T-helper 1 cell (primary cell): ENCODE data around the gene RSPH10B.
A peak's percentile ranks its signal among the peaks of the same experiment; 100 is the strongest.
"Not testable (repeated sequence)": the region's sequence is repeated elsewhere in the genome, so short reads cannot be mapped to it uniquely, and the experiment has no call there.

Source experiments
- DNase-seq, 5 donors: peaks; one replicate each; pipeline ENCODE4 v3.0.0-alpha.2; 2012 to 2020

Gene RSPH10B

GRCh38 chr7:5926263-5926870, 44.1 kb downstream of the RSPH10B start:
- DNase-seq, result not testable (repeated sequence)

DNA sequence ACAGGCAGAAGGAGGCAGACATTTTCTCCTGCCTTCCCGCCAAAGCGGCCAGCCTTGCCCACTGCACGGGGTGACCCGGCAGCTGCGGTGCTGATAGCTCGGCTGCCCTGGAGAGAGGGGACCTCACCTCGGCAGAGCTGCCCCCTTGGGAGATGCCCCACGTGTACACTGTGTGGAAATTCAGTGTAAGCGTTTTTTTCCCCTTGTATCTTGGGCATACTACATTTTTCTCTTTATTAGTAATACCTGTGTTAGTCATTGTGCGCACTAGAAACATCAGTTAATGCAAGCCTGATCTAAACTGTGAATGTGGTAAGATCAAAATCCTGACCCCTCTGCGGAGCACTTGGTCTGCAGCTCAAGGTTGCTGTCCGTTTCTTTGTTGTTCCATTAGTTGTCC, 45.9 kb downstream of the RSPH10B start:
- not testable (repeated sequence) for DNase-seq

GRCh38 chr7:5924180-5924579, 46.3 kb downstream of the RSPH10B start:
- not testable (repeated sequence) for DNase-seq

GRCh38 chr7:5916529-5916928, 54.0 kb downstream of the RSPH10B start:
- not testable (repeated sequence) for DNase-seq

- DNase-seq, result not testable (repeated sequence)
These were observed 61.7 kb downstream of the RSPH10B start for GRCh38 chr7:5908835-5909234.

GRCh38 chr7:5904726-5905125, 65.8 kb downstream of the RSPH10B start:
- not testable (repeated sequence) for DNase-seq

GRCh38 chr7:5903002-5903401, 67.5 kb downstream of the RSPH10B start:
- DNase-seq, result not testable (repeated sequence)

DNA sequence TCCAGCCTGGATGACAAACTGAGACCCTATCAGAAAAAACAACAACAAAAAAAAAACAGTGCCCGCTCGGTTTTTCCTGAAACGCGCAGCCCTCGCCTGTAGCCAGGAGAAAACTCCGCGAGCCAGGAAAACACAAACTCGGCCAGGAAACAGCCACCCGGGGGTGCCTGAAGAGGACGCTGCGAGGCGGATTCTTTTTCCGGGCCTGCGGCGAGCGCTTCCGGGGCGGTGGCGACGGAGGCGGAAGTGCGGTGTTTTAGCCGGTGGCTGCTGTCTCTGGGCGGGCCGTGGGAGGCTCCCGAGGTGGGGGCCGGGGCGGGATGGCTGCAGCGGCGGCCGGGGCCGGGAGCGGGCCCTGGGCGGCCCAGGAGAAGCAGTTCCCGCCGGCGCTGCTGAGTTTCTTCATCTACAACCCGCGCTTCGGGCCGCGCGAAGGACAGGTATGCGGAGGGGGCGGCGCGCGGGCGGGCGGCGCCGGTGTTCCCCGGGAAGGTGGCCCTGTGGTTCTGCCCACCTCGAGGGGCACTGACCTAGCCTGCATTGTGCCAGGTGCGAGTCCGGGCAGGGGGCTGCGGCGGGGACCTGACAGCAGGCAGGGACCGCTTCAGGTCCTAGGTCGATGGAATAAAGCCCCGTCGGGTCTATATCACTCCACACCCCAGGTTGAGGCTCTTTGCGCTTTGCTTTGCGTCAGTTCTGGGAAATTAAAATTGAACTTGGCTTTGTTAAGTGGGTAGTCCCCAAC, 71.8 kb downstream of the RSPH10B start, which contains the start of gene CCZ1:
Gene CCZ1, plus strand, starts transcription at position 254 of the 745 bp plus-strand sequence. Its CDS starts 67 bp downstream, at position 321.
- DNase-seq, result peak; percentile 48 to 77 (median 65)

- not testable (repeated sequence) for DNase-seq
These were observed 73.0 kb downstream of the RSPH10B start for GRCh38 chr7:5897369-5897919.

DNA sequence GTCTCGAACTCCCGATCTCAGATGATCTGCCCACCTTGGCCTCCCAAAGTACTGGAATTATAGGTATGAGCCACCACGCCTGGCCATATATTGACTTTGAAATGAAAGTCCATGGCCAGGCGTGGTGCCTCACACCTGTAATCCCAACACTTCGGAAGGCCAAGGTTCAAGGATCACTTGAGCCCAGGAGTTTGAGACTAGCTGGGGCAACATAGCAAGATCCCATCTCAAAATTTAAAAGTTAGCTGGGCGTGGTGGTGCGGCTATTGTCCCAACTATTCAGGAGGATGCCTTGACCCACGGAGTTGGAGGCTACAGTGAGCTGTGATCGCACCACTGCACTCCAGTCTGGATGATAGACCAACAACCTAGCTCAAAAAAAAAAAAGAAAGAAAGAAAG, 78.0 kb downstream of the RSPH10B start:
- no peak for DNase-seq

DNA sequence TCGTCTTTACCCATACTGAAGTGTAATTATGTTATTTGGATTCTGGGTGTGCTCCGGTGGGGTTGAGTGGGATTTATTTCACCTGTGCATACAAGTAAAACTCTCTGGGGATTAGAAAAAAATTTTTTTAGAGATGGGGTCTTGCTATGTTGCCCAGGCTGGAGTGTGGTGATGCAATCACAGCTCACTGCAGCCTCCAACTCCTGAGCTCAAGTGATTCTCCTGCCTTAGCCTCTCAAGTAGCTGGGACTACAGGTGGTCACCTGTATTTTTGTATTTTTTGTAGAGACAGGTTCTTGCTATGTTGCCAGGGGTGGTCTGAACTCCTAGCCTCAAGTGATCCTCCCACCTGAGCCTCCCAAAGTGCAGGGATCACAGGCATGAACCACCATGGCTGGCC, 80.2 kb downstream of the RSPH10B start:
- not testable (repeated sequence) for DNase-seq

DNA sequence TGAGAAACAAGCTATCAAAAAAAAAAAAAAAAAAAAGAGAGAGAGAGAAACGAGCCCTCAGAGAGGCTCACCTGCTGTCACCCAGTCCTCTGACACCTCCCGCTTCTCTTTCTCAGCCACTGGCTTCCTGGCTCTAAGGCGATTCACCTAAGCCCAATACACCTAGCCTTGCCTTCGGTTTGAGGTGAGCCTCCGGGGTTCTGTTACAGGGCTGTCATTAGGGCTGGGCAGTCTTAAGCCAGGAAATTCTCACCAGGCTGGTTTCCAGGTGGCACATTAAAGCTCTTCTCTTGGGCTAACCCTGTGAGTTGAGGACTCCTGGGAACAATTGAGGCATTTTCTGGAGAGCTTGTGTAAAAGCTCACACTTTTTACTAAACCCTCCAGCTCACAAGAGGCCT, 82.5 kb downstream of the RSPH10B start:
- DNase-seq, result not testable (repeated sequence)

DNA sequence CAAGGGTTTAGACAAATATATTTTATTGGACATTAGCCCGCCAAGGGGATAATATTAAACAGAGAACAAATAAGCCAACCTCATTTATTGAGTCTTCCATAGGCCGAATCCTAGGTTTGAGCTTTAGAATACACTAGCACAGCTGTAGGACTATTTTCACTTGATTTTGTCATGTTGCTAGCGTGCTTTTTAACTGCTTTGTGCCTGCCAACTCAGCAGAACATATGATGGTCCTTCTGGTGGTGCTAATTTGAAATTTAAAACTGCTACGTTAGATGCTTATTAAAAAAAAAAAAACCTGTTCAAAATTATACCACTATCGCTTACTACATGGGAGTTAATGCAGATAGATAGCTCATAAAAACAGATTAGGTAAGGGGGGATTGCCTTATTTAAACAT, 86.1 kb downstream of the RSPH10B start:
- DNase-seq, result not testable (repeated sequence)

- DNase-seq, result not testable (repeated sequence)
These were observed 90.4 kb downstream of the RSPH10B start for GRCh38 chr7:5880106-5880505.

GRCh38 chr7:5879591-5879990, 90.9 kb downstream of the RSPH10B start:
- not testable (repeated sequence) for DNase-seq
